K562 (cell line): ENCODE results near the gene ATP6V0A1. TPM values are rescaled to one million over a fixed set of nuclear protein-coding genes. Genes with fewer than 3 reads are reported as not detected.

Source experiments
- CREM ChIP-seq: IDR thresholded peaks from 2 replicates; pipeline ENCODE4 v1.6.1; 2014; ENCODE audit warnings: antibody characterized with exemption, low read depth
- HMGXB4 ChIP-seq: sonication (generic); formaldehyde crosslinking; IDR thresholded peaks from 2 replicates; pipeline ENCODE4 v1.8.1; 2023; ENCODE audit warnings: mild to moderate bottlenecking, missing genetic modification reagents
- JUND ChIP-seq, 2 experiments: IDR thresholded peaks; 2 replicates in 1 of 2; 3 replicates in 1 of 2; pipeline ENCODE4 v1.6.1; 2011; ENCODE audit warnings: borderline replicate concordance in 2 of 2, low read depth in 2 of 2, low read length in 2 of 2, improper control_type of control experiment in 1 of 2, missing biosample characterization in 1 of 2, missing genetic modification characterization in 1 of 2, missing genetic modification reagents in 1 of 2
- KLF16 ChIP-seq: IDR thresholded peaks from 2 replicates; pipeline ENCODE4 v1.6.1; 2016; ENCODE audit warnings: antibody characterized with exemption
- SIN3B ChIP-seq: fragments of 450-650 bp; IDR thresholded peaks from 2 replicates; pipeline ENCODE4 v1.6.1; 2017; ENCODE audit warnings: low read depth, mild to moderate bottlenecking, moderate library complexity
- TAF9B ChIP-seq: fragments of 450-650 bp; IDR thresholded peaks from 2 replicates; pipeline ENCODE4 v1.6.1; 2018; ENCODE audit warnings: mild to moderate bottlenecking; ENCODE audit not compliant: partially characterized antibody
- ZBTB2 ChIP-seq: fragments of 450-650 bp; IDR thresholded peaks from 2 replicates; pipeline ENCODE4 v1.6.1; 2016; ENCODE audit warnings: antibody characterized with exemption
- polyA plus RNA-seq, 8 experiments: library from polyadenylated mRNA; depleted of rRNA in 4 of 8; stranded (reverse) in 5 of 8; unstranded in 3 of 8; fragments of >200 nt; fragmentation: Nextera tagmentation in 2 of 8; fragmentation: Illumina TruSeq in 1 of 8; extraction: Ambion mirVana in 2 of 8; extraction: Trizol in 1 of 8; gene quantifications; 2 replicates each; pipeline versions ENCODE4 v1.2.1 to v1.2.3, GENCODE V29; 2011 to 2014; ENCODE audit warnings: inconsistent platforms in 1 of 8, missing spikeins in 1 of 8
- total RNA-seq, 7 experiments: library from RNA; depleted of rRNA in 6 of 7; stranded (reverse); fragments of >200 nt in 6 of 7; fragmentation: Illumina TruSeq in 2 of 7; extraction: Trizol in 2 of 7; gene quantifications; 2 replicates each; pipeline versions ENCODE4 v1.2.1 to v1.2.3, GENCODE V29; 2011 to 2021; ENCODE audit warnings: low replicate concordance in 1 of 7
- TF ChIP-seq, protein P1 (sequence below), 2 experiments: fragments of 450-650 bp; IDR thresholded peaks; 2 replicates each; pipeline ENCODE4 v1.6.1; 2018; ENCODE audit warnings: mild to moderate bottlenecking in 2 of 2, low read depth in 1 of 2; ENCODE audit not compliant: partially characterized antibody in 2 of 2
- TF ChIP-seq, protein P2 (sequence below): fragments of 250-450 bp; sonication (Bioruptor Pico); IDR thresholded peaks from 2 replicates; pipeline ENCODE4 v1.9.0; 2021; ENCODE audit warnings: mild to moderate bottlenecking, inconsistent platforms
- TF ChIP-seq, protein P3 (sequence below), 3 experiments: IDR thresholded peaks in 2 of 3; conservative IDR thresholded peaks in 1 of 3; 2 replicates each; pipeline ENCODE4 v1.5.1; 2011 to 2012; ENCODE audit warnings: low read length in 3 of 3, mild to moderate bottlenecking in 3 of 3, control low read depth in 2 of 3, improper control_type of control experiment in 1 of 3, inconsistent platforms in 1 of 3, low read depth in 1 of 3, mixed read lengths in 1 of 3, moderate library complexity in 1 of 3; ENCODE audit not compliant: insufficient read depth in 2 of 3

ATP6V0A1 gene
- total and polyA plus RNA-seq, 9 of the 15 experiments (the other 6 are each of a cell fraction or from before 2014, with no cell fraction given), result 11.8 to 158 (median 75.5) TPM

GRCh38 chr17:42517516-42517915, 58.8 kb downstream of the ATP6V0A1 start (continued):
- TF ChIP-seq HMGXB4 (CRISPR knock-in tag) (peak; percentile 44; the same call in 1 of the 2 replicates), KLF16 (peak; percentile 41; the same call in 1 of the 2 replicates), ZBTB2 (peak; percentile 48; the same call in 1 of the 2 replicates), CREM (peak; percentile 65), TAF9B (no peak), JUND (IDR thresholded peaks at IDR 0.05; ENCODE audit: borderline replicate concordance, low read depth, low read length) (0 out of 2 replicates have a peak, but pooled peaks have one; percentile 19), JUND (tag; IDR thresholded peaks at IDR 0.05; ENCODE audit: borderline replicate concordance, low read depth, low read length) (peak; percentile 28; the same call in 1 of the 3 replicates), SIN3B (peak; percentile 28; the same call in 1 of the 2 replicates)
- TF ChIP-seq, protein P1, sequence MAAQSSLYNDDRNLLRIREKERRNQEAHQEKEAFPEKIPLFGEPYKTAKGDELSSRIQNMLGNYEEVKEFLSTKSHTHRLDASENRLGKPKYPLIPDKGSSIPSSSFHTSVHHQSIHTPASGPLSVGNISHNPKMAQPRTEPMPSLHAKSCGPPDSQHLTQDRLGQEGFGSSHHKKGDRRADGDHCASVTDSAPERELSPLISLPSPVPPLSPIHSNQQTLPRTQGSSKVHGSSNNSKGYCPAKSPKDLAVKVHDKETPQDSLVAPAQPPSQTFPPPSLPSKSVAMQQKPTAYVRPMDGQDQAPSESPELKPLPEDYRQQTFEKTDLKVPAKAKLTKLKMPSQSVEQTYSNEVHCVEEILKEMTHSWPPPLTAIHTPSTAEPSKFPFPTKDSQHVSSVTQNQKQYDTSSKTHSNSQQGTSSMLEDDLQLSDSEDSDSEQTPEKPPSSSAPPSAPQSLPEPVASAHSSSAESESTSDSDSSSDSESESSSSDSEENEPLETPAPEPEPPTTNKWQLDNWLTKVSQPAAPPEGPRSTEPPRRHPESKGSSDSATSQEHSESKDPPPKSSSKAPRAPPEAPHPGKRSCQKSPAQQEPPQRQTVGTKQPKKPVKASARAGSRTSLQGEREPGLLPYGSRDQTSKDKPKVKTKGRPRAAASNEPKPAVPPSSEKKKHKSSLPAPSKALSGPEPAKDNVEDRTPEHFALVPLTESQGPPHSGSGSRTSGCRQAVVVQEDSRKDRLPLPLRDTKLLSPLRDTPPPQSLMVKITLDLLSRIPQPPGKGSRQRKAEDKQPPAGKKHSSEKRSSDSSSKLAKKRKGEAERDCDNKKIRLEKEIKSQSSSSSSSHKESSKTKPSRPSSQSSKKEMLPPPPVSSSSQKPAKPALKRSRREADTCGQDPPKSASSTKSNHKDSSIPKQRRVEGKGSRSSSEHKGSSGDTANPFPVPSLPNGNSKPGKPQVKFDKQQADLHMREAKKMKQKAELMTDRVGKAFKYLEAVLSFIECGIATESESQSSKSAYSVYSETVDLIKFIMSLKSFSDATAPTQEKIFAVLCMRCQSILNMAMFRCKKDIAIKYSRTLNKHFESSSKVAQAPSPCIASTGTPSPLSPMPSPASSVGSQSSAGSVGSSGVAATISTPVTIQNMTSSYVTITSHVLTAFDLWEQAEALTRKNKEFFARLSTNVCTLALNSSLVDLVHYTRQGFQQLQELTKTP (IDR thresholded peaks at IDR 0.05; ENCODE audit: low read depth in 1 of 2, partially characterized antibody in 2 of 2), result peak in 1 of 2 experiments; percentile 26
- TF ChIP-seq, protein P2, sequence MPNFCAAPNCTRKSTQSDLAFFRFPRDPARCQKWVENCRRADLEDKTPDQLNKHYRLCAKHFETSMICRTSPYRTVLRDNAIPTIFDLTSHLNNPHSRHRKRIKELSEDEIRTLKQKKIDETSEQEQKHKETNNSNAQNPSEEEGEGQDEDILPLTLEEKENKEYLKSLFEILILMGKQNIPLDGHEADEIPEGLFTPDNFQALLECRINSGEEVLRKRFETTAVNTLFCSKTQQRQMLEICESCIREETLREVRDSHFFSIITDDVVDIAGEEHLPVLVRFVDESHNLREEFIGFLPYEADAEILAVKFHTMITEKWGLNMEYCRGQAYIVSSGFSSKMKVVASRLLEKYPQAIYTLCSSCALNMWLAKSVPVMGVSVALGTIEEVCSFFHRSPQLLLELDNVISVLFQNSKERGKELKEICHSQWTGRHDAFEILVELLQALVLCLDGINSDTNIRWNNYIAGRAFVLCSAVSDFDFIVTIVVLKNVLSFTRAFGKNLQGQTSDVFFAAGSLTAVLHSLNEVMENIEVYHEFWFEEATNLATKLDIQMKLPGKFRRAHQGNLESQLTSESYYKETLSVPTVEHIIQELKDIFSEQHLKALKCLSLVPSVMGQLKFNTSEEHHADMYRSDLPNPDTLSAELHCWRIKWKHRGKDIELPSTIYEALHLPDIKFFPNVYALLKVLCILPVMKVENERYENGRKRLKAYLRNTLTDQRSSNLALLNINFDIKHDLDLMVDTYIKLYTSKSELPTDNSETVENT (CRISPR knock-in tag), result peak; percentile 21; the same call in 1 of the 2 replicates
- TF ChIP-seq, protein P3, sequence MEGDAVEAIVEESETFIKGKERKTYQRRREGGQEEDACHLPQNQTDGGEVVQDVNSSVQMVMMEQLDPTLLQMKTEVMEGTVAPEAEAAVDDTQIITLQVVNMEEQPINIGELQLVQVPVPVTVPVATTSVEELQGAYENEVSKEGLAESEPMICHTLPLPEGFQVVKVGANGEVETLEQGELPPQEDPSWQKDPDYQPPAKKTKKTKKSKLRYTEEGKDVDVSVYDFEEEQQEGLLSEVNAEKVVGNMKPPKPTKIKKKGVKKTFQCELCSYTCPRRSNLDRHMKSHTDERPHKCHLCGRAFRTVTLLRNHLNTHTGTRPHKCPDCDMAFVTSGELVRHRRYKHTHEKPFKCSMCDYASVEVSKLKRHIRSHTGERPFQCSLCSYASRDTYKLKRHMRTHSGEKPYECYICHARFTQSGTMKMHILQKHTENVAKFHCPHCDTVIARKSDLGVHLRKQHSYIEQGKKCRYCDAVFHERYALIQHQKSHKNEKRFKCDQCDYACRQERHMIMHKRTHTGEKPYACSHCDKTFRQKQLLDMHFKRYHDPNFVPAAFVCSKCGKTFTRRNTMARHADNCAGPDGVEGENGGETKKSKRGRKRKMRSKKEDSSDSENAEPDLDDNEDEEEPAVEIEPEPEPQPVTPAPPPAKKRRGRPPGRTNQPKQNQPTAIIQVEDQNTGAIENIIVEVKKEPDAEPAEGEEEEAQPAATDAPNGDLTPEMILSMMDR (IDR thresholded peaks at IDR 0.05 in 2 of 3, conservative IDR thresholded peaks at IDR 0.05 in 1 of 3; ENCODE audit: insufficient read depth in 2 of 3, low read depth in 1 of 3, low read length in 3 of 3), result peak; percentile 98
